Non-pigmented ciliary epithelial cell (primary cell): Measurements from ENCODE around the gene NEMP2.

Experiments used
- DNase-seq: peaks from one replicate; pipeline ENCODE4 v3.0.0-alpha.2; 2010; ENCODE audit warnings: low read depth

The NEMP2 gene

GRCh38 chr2:190455358-190456095, 79.0 kb downstream of the NEMP2 start:
- DNase-seq, result no peak

- no peak for DNase-seq
Measured at GRCh38 chr2:190454795-190455194, 79.7 kb downstream of the NEMP2 start.
